Lower lobe of right lung (tissue), 2 donors: ENCODE results near the gene MAPRE2. TPM values are rescaled to one million over a fixed set of nuclear protein-coding genes. Genes with fewer than 3 reads are reported as not detected.

Source experiments
- ATAC-seq, 2 donors: fragments of 200-7000 bp; cut with Tn5 transposase; one replicate each; pipeline ENCODE4 v1.9.1; 2020 to 2022; ENCODE audit warnings: mild to moderate bottlenecking in 2 of 2, moderate library complexity in 2 of 2
- DNase-seq: peaks from one replicate; pipeline ENCODE4 v3.0.0-alpha.2; 2020
- H3K27ac ChIP-seq: fragments of 200-600 bp; one replicate; pipeline ENCODE4 v1.8.0; 2022
- H3K27me3 ChIP-seq: fragments of 200-600 bp; one replicate; pipeline ENCODE4 v1.8.0; 2022; ENCODE audit warnings: low read depth
- H3K36me3 ChIP-seq: fragments of 200-600 bp; one replicate; pipeline ENCODE4 v1.8.0; 2022; ENCODE audit warnings: mild to moderate bottlenecking
- H3K4me1 ChIP-seq: fragments of 200-600 bp; one replicate; pipeline ENCODE4 v1.8.0; 2022
- H3K4me3 ChIP-seq: fragments of 200-600 bp; one replicate; pipeline ENCODE4 v1.8.0; 2022; ENCODE audit warnings: mild to moderate bottlenecking
- H3K9me3 ChIP-seq: fragments of 200-600 bp; one replicate; pipeline ENCODE4 v1.8.0; 2022
- intact Hi-C: fragments of 100-400 bp; cut with DNase I; formaldehyde crosslinking; loops from one replicate; pipeline ENCODE4 v1.11.0; 2022
- total RNA-seq: library from RNA; stranded (reverse); fragmentation: NEBNext Ultra II Directional; extraction: Animal tissue kit (Norgen Biotek cat#: 25700); gene quantifications from one replicate; pipeline ENCODE4 v1.2.1, GENCODE V29; 2021
- TF ChIP-seq, protein P1 (sequence below): fragments of 200-600 bp; IDR thresholded peaks from one replicate; pipeline ENCODE4 v1.8.0; 2022; ENCODE audit warnings: antibody characterized with exemption, mild to moderate bottlenecking
- donor health status: DM: no; HTN: yes; CAD: no; lungs with severe emphysema.

Gene MAPRE2
- total RNA-seq, 1 donor from 2014 or later = 33.8 TPM

DNA sequence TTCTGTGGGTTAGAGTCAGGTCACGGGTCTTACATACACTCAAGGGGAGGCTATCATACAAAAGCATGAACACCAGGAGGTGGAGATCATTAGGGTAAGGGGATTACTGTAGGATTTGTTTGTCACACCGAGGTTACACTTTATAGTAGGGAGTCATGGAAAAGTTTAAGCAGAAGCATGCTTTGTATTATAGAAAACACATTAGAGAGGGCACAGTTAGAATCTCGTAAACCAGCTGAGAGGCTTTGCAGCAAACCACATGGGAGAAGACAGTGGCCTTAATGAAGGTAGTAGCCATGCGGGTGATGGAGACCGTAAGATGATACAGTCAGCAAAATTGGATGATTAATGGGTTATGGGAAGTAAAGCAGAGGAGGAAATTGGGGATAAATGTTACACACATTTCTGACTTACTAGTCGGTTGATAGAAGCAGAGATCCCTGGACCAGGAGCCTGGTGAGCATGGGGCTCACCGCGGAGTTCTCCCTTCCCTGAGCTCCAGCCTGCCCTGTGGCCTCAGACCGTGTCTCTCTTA is 75.6 kb downstream of the MAPRE2 start:
- intact Hi-C loops = no loop called here
- H3K27ac ChIP-seq = no peak overlapping the region
- ATAC-seq = no peak

DNA sequence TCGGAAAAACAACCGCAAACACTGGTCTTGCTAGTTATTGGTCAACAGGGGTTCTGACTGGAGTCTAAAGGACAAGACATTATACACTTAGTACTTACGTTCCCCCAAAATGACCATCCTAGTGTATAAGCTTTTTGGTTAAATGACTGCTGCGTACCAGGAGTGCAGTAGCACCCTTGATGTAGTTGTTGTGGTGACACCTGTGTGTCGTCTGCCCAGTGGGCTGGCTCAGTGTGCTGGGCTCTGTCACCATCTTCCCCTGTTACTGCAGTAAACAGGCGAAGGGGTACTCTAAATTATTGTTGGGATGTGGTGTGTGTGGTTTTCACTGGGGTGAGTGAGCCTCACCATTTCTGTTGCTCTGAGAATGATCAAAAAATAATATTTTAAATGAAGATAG is 76.2 kb downstream of the MAPRE2 start:
- Histone ChIP-seq H3K27ac (peak overlapping the region; percentile 42), H3K9me3 (no peaks in the 10 kb centered on the region), H3K27me3 (no peaks in the 10 kb centered on the region), H3K4me3 (no peak overlapping the region), H3K36me3 (no peaks in the 10 kb centered on the region), H3K4me1 (peaks cover 24% of the 10 kb centered on the region)
- DNase-seq = no peak
- ATAC-seq = no peak
- intact Hi-C loops = no loop called here
- TF ChIP-seq, protein P1, sequence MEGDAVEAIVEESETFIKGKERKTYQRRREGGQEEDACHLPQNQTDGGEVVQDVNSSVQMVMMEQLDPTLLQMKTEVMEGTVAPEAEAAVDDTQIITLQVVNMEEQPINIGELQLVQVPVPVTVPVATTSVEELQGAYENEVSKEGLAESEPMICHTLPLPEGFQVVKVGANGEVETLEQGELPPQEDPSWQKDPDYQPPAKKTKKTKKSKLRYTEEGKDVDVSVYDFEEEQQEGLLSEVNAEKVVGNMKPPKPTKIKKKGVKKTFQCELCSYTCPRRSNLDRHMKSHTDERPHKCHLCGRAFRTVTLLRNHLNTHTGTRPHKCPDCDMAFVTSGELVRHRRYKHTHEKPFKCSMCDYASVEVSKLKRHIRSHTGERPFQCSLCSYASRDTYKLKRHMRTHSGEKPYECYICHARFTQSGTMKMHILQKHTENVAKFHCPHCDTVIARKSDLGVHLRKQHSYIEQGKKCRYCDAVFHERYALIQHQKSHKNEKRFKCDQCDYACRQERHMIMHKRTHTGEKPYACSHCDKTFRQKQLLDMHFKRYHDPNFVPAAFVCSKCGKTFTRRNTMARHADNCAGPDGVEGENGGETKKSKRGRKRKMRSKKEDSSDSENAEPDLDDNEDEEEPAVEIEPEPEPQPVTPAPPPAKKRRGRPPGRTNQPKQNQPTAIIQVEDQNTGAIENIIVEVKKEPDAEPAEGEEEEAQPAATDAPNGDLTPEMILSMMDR = no peak

More for the DNA sequence above, 75.6 kb downstream of the MAPRE2 start:
- DNase-seq = no peak
- no peak overlapping the region for H3K4me3 ChIP-seq
- no peaks in the 10 kb centered on the region for H3K9me3 ChIP-seq
- TF ChIP-seq, protein P1 = no peak
- H3K4me1 ChIP-seq = peaks cover 24% of the 10 kb centered on the region
- no peaks in the 10 kb centered on the region for H3K27me3 ChIP-seq
- no peaks in the 10 kb centered on the region for H3K36me3 ChIP-seq

DNA sequence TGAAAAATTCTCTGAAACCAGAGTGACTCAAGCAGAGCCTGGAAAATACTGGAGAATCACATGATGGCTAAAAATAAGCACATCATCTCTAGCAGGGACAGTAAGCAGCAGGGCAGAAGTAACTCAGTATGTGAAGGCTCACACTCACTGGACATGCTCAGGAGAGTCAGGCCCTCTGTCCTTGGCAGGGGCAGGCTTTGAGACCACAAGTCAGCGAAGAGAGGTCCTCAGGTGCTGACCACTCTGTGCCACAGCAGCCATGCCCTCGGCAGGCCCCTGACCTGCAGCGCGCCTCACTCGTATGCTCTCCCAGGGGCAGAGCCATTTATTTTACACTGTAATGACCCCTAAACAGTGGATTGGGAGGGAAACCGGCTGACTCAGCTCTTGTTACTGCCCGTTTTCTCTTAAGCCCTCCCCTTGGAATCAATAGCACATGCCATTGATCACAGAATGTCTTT is 76.8 kb downstream of the MAPRE2 start:
- Histone ChIP-seq H3K36me3 (no peaks in the 10 kb centered on the region), H3K4me1 (peaks cover 24% of the 10 kb centered on the region), H3K27ac (peak overlapping the region; percentile 51), H3K9me3 (no peaks in the 10 kb centered on the region), H3K4me3 (no peak overlapping the region), H3K27me3 (no peaks in the 10 kb centered on the region)
- DNase-seq (no peak), ATAC-seq (peak; percentile 40)
- TF ChIP-seq, protein P1 = no peak
- intact Hi-C loops = no loop called here

DNA sequence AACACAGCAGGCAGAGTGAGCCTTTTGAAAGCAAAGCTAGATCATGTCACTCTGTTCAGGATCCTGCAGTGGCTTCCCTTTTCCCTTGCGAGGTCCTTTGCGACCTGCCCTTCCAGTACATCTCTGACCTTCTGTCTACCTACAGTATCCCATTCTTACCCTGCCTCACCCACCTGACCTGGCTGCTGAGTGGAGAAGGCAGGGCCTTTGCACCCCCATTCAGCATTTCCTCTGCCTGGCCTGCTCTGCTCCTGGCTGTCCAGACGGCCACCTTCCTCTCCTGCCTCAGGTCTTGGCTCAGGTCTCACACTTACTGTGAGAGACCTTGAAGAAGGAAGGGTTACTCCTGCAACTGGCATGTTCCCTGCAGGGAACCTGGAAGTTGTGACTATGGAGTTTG is 77.4 kb downstream of the MAPRE2 start:
- no peak overlapping the region for H3K4me3 ChIP-seq
- H3K27ac ChIP-seq = no peak overlapping the region
- intact Hi-C loops = no loop called here
- no peak for DNase-seq
- ATAC-seq = no peak
- no peaks in the 10 kb centered on the region for H3K27me3 ChIP-seq
- TF ChIP-seq, protein P1 = no peak
- no peaks in the 10 kb centered on the region for H3K9me3 ChIP-seq
- peaks cover 24% of the 10 kb centered on the region for H3K4me1 ChIP-seq
- H3K36me3 ChIP-seq = no peaks in the 10 kb centered on the region

DNA sequence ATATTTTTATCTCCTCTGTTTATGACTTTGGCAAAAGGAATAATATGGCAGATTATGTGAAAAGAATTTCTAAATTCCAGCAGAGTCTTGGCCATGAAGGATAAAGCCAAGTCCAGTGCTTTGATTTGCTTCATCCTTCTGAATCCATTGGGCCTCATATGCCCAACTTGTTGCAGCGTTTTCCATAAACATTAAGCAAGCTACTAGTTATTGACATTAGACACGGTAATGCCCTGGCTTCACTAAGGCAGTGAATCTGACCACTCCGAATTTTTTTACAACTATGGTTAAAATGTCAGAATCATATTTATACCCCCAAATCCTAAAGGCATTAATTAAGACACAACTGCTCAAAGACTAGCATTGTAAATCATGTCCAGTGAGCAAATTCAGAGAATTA is 79.8 kb downstream of the MAPRE2 start:
- Histone ChIP-seq H3K9me3 (no peaks in the 10 kb centered on the region), H3K27me3 (no peaks in the 10 kb centered on the region), H3K4me1 (peaks cover 24% of the 10 kb centered on the region), H3K27ac (no peak overlapping the region), H3K36me3 (no peaks in the 10 kb centered on the region), H3K4me3 (no peak overlapping the region)
- intact Hi-C loops = no loop called here
- TF ChIP-seq, protein P1 = no peak
- ATAC-seq = no peak
- no peak for DNase-seq

DNA sequence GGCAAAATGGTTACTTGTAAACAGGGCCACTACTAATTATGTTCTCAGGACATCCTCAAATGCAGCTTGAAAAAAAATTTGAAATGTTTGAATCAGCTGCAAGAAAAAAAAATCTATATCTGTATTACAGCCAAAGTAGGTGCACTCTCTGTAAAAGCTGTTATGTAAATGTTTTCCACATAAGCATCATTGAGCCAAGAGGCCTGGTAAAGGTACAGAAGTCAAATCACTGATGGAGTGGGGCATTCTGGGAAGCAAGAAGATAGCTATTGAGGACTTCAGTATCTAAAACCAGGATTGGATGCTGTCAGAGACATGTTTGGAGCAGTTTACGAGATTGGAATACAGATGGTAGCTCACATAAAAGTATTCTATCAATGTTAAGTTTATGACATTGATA is 80.3 kb downstream of the MAPRE2 start:
- TF ChIP-seq, protein P1 = no peak
- Histone ChIP-seq H3K9me3 (no peaks in the 10 kb centered on the region), H3K27ac (no peak overlapping the region), H3K27me3 (no peaks in the 10 kb centered on the region), H3K36me3 (no peaks in the 10 kb centered on the region), H3K4me1 (peaks cover 22% of the 10 kb centered on the region), H3K4me3 (no peak overlapping the region)
- no peak for DNase-seq
- no peak for ATAC-seq
- intact Hi-C loops = no loop called here
